GM12878 (cell line): ENCODE measurements around the gene CHD5. TPM values are rescaled to one million over a fixed set of nuclear protein-coding genes. Genes with fewer than 3 reads are reported as not detected.
A peak's percentile ranks its signal among the peaks of the same experiment; 100 is the strongest.

ENCODE experiments used
- ATAC-seq: fragments of 200-7000 bp; cut with Tn5 transposase; 3 replicates; pipeline ENCODE4 v1.9.1; 2020; ENCODE audit warnings: mild to moderate bottlenecking, moderate library complexity
- BruUV-seq: library from RNA; stranded (reverse); fragments of 400-500 nt; replicated peaks from 2 replicates; lab custom pipeline; 2021; lab: Mats Ljungman, UMichigan
- CTCF ChIA-PET: fragments of 300-600 bp; sonication (Branson Sonifier 250); formaldehyde crosslinking; extraction: SDS; loops from one replicate; lab custom pipeline; 2021; ENCODE audit warnings: inconsistent platforms; lab: Yijun Ruan, JAX
- POLR2A ChIA-PET: fragments of 350-600 bp; formaldehyde crosslinking; extraction: SDS; loops from one replicate; lab custom pipeline; 2021; ENCODE audit warnings: inconsistent platforms; lab: Charles Lee
- RAD21 ChIA-PET: fragments of 300-600 bp; sonication (Branson Sonifier 250); formaldehyde crosslinking; loops from one replicate; lab custom pipeline; 2023; ENCODE audit warnings: antibody characterized with exemption; ENCODE audit not compliant: unreplicated experiment; lab: Charles Lee
- SMC1A ChIA-PET: fragments of 300-600 bp; sonication (Branson Sonifier 250); formaldehyde crosslinking; loops from one replicate; lab custom pipeline; 2023; ENCODE audit not compliant: unreplicated experiment, uncharacterized antibody; lab: Charles Lee
- DNase-seq: peaks from one replicate; pipeline ENCODE4 v3.0.0-alpha.2; 2011; ENCODE audit warnings: low read depth, low spot score
- FAIRE-seq: peaks from 3 replicates; lab custom pipeline; 2011; peaks lifted over from hg19 to GRCh38; lab: Jason Lieb, UNC
- H2AFZ ChIP-seq: 2 replicates; pipeline ENCODE4 v1.6.0; 2011; ENCODE audit warnings: low read depth, low read length, control low read depth; ENCODE audit not compliant: control insufficient read depth
- H3K27ac ChIP-seq: 2 replicates; pipeline ENCODE4 v1.5.1; 2011; ENCODE audit warnings: control low read depth; ENCODE audit not compliant: control insufficient read depth, insufficient read depth
- H3K27me3 ChIP-seq, 2 experiments: replicated peaks in 1 of 2; 2 replicates each; pipeline versions ENCODE4 v1.6.0 to v1.6.1; 2011; ENCODE audit warnings: low read length in 1 of 2; ENCODE audit not compliant: control insufficient read depth in 2 of 2, insufficient read depth in 2 of 2
- H3K36me3 ChIP-seq, 2 experiments: 2 replicates each; pipeline ENCODE4 v1.5.1; 2011; ENCODE audit warnings: low read length in 1 of 2; ENCODE audit not compliant: control insufficient read depth in 2 of 2, insufficient read depth in 2 of 2
- H3K4me1 ChIP-seq: 2 replicates; pipeline ENCODE4 v1.6.1; 2011; ENCODE audit warnings: mild to moderate bottlenecking, low read length, moderate library complexity, mixed read lengths; ENCODE audit not compliant: control insufficient read depth, insufficient read depth
- H3K4me2 ChIP-seq: 2 replicates; pipeline ENCODE4 v1.6.0; 2011; ENCODE audit warnings: control low read depth; ENCODE audit not compliant: control insufficient read depth, insufficient read depth
- H3K4me3 ChIP-seq: fragments of 200-600 bp; sonication (generic); 2 replicates; pipeline ENCODE4 v1.5.1; 2016
- H3K79me2 ChIP-seq: 2 replicates; pipeline ENCODE4 v1.6.0; 2011; ENCODE audit warnings: low read length; ENCODE audit not compliant: control insufficient read depth, insufficient read depth
- H3K9ac ChIP-seq: 2 replicates; pipeline ENCODE4 v1.8.0; 2011; ENCODE audit warnings: low read length, control low read depth, mixed read lengths; ENCODE audit not compliant: control insufficient read depth, insufficient read depth
- H3K9me3 ChIP-seq: replicated peaks from 3 replicates; pipeline ENCODE4 v1.5.1; 2011; ENCODE audit warnings: mild to moderate bottlenecking, low read length; ENCODE audit not compliant: control insufficient read depth, insufficient read depth
- H4K20me1 ChIP-seq: 2 replicates; pipeline ENCODE4 v1.6.0; 2011; ENCODE audit not compliant: control insufficient read depth, insufficient read depth
- CTCF ChIP-seq, 3 experiments: IDR thresholded peaks in 2 of 3; conservative IDR thresholded peaks in 1 of 3; 2 replicates each; pipeline ENCODE4 v1.5.1; 2011; ENCODE audit warnings: low read depth in 3 of 3, low read length in 3 of 3, mild to moderate bottlenecking in 3 of 3, control low read depth in 2 of 3, moderate library complexity in 2 of 3, inconsistent platforms in 1 of 3, mixed read lengths in 1 of 3; ENCODE audit not compliant: control insufficient read depth in 2 of 3, insufficient read depth in 1 of 3; ENCODE audit errors: extremely low read depth in 1 of 3
- MTA3 ChIP-seq: IDR thresholded peaks from 2 replicates; pipeline ENCODE4 v1.6.1; 2012; ENCODE audit warnings: low read length, inconsistent platforms, borderline replicate concordance
- POLR2AphosphoS5 ChIP-seq: IDR thresholded peaks from 2 replicates; pipeline ENCODE4 v1.6.1; 2011; ENCODE audit warnings: mild to moderate bottlenecking, low read length, inconsistent platforms
- RB1 ChIP-seq: fragments of 450-650 bp; formaldehyde crosslinking; IDR thresholded peaks from 2 replicates; pipeline ENCODE4 v1.6.1; 2017; ENCODE audit warnings: mild to moderate bottlenecking, borderline replicate concordance
- RCOR1 ChIP-seq: conservative IDR thresholded peaks from 2 replicates; pipeline ENCODE4 v1.6.1; 2012; ENCODE audit warnings: low read depth, low read length, improper control_type of control experiment
- REST ChIP-seq: IDR thresholded peaks from 2 replicates; pipeline ENCODE4 v1.6.1; 2012; ENCODE audit warnings: mild to moderate bottlenecking, low read depth, low read length
- STAT1 ChIP-seq: fragments of 450-650 bp; conservative IDR thresholded peaks from 2 replicates; pipeline ENCODE4 v1.6.1; 2014; ENCODE audit warnings: antibody characterized with exemption, mild to moderate bottlenecking
- ZNF24 ChIP-seq: fragments of 450-650 bp; IDR thresholded peaks from 2 replicates; pipeline ENCODE4 v1.6.1; 2017; ENCODE audit warnings: antibody characterized with exemption, mild to moderate bottlenecking
- WGBS: methylation state at CpG from one replicate; pipeline ENCODE4 v1.1.6; 2016; ENCODE audit warnings: low lambda C conversion rate; ENCODE audit not compliant: insufficient replicate concordance, insufficient coverage; ENCODE audit errors: missing lambda C conversion rate; 5-methylcytosine and 5-hydroxymethylcytosine counted together
- in situ Hi-C: fragments of 300-500 bp; cut with MboI; formaldehyde crosslinking; loops from 9 replicates; pipeline ENCODE4 v1.14.3; 2018; ENCODE audit warnings: mixed read lengths
- intact Hi-C: fragments of 100-400 bp; cut with micrococcal nuclease; formaldehyde crosslinking; loops from one replicate; pipeline ENCODE4 v1.14.2; 2022; ENCODE audit not compliant: unreplicated experiment
- polyA plus RNA-seq, 11 experiments: library from polyadenylated mRNA; depleted of rRNA in 4 of 11; unstranded in 6 of 11; stranded (reverse) in 5 of 11; fragments of >200 nt; fragmentation: Nextera tagmentation in 4 of 11; fragmentation: Illumina TruSeq in 1 of 11; extraction: Ambion mirVana in 4 of 11; extraction: Trizol in 1 of 11; gene quantifications; 1 replicate in 1 of 11; 2 replicates in 10 of 11; pipeline versions ENCODE4 v1.2.1 to v1.2.3, GENCODE V29; 2011 to 2016; ENCODE audit warnings: inconsistent platforms in 2 of 11, missing spikeins in 2 of 11, low read depth in 1 of 11
- total RNA-seq, 4 experiments: library from RNA; depleted of rRNA in 3 of 4; stranded (reverse); fragments of >200 nt in 3 of 4; fragmentation: Illumina TruSeq in 1 of 4; extraction: Trizol in 1 of 4; gene quantifications; 2 replicates each; pipeline versions ENCODE4 v1.2.1 to v1.2.3, GENCODE V29; 2013 to 2021
- TF ChIP-seq, protein P1 (sequence below): fragments of 450-650 bp; IDR thresholded peaks from 2 replicates; pipeline ENCODE4 v1.6.1; 2017; ENCODE audit warnings: mild to moderate bottlenecking

CHD5 gene
- total and polyA plus RNA-seq, 10 of the 15 experiments (the other 5 are each of a cell fraction or from before 2014, with no cell fraction given): 0.03 to 0.49 (median 0.13) TPM; not detected in 3

DNA sequence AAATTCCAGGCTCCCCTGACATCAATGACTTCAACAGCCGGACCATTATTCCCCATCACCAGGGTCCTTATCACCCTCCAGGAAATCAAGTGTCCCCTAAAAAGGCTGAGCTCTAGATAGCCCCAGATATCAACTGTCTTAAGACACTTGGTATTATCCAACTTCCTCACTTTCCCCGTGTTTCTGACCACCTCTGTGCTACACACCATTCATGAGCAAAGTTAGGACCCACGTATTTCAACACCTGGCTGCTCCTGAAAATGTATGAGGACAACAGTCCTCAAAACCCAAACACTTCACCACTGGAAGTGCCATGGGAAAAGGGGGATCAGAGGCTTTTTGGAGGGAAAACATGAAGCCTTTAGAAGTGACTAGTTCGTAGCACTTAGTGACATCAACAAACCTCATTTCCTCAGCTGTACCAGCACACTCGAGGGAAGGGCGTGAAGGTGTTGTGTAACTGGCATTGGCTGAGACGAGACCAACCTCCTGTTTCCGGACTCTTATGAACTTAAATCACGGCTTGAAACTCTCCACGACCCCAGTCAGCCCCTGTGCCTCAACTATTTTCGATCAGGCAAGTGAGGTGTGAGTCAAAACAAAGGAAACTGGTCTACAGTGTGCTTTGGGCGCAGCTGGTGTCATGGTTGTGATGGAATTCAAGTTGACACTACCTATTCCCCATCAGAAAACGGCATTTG, 4.1 kb upstream of the CHD5 start (continued):
- TF ChIP-seq REST (no peak), MTA3 (0 out of 2 replicates have a peak, but pooled peaks have one; percentile 42), STAT1 (no peak), RCOR1 (no peak), RB1 (no peak), POLR2AphosphoS5 (peak; percentile 43; the same call in 1 of the 2 replicates), ZNF24 (no peak)

- intact Hi-C loops: no loop called here
- CTCF ChIA-PET: no interaction called here
- no peak for FAIRE-seq
Measured at GRCh38 chr1:6183520-6183989, 3.4 kb upstream of the CHD5 start.

More at GRCh38 chr1:6183520-6183989, 3.4 kb upstream of the CHD5 start:
- Histone ChIP-seq H3K4me1 (no peaks in the 10 kb centered on the region), H3K9me3 (no peaks in the 10 kb centered on the region), H3K36me3 (peaks cover 7 to 17% of the 10 kb centered on the region in 2 experiments), H3K4me2 (no peak overlapping the region), H3K27me3 (peaks cover 0 to 3% of the 10 kb centered on the region in 2 experiments; a peak in 2 of 4 replicates), H4K20me1 (peaks cover 22% of the 10 kb centered on the region), H3K27ac (no peak overlapping the region), H3K4me3 (no peak overlapping the region), H3K9ac (no peak overlapping the region), H3K79me2 (no peaks in the 10 kb centered on the region; the same call in none of the 2 replicates), H2AFZ (no peak overlapping the region)
- ChIA-PET SMC1A (no interaction called here), RAD21 (interaction anchor here (1.5 kb wide), 1 partner anchor 61 kb away, joined by 4 read pairs; no protein-coding TSS in a partner anchor), POLR2A (no interaction called here)
- ATAC-seq (peak; percentile 58), DNase-seq (no peak)
- 49% methylated on average over 6 of the region's 6 CpGs for WGBS
- in situ Hi-C loops: no loop called here
- no TSS peak for BruUV-seq
- 0 out of 6 replicates have a peak, but pooled peaks of 1 of the 3 experiments have one; percentile 5 for TF ChIP-seq CTCF (IDR thresholded peaks at IDR 0.05 in 2 of 3, conservative IDR thresholded peaks at IDR 0.05 in 1 of 3; ENCODE audit: control insufficient read depth in 2 of 3, extremely low read depth in 1 of 3, insufficient read depth in 1 of 3, low read depth in 3 of 3, low read length in 3 of 3)
- TF ChIP-seq, protein P1, sequence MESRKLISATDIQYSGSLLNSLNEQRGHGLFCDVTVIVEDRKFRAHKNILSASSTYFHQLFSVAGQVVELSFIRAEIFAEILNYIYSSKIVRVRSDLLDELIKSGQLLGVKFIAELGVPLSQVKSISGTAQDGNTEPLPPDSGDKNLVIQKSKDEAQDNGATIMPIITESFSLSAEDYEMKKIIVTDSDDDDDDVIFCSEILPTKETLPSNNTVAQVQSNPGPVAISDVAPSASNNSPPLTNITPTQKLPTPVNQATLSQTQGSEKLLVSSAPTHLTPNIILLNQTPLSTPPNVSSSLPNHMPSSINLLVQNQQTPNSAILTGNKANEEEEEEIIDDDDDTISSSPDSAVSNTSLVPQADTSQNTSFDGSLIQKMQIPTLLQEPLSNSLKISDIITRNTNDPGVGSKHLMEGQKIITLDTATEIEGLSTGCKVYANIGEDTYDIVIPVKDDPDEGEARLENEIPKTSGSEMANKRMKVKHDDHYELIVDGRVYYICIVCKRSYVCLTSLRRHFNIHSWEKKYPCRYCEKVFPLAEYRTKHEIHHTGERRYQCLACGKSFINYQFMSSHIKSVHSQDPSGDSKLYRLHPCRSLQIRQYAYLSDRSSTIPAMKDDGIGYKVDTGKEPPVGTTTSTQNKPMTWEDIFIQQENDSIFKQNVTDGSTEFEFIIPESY: no peak
